DND-41 (cell line): ENCODE data around the gene PDE6A.

Experiments
- ATAC-seq: fragments of 200-7000 bp; cut with Tn5 transposase; 3 replicates; pipeline ENCODE4 v1.9.1; 2021; ENCODE audit warnings: low read depth; ENCODE audit not compliant: insufficient read depth
- DNase-seq: peaks from one replicate; pipeline ENCODE4 v3.0.0-alpha.2; 2020
- H2AFZ ChIP-seq: 2 replicates; pipeline ENCODE4 v1.6.0; 2012; ENCODE audit warnings: low read depth, low read length
- H3K27ac ChIP-seq: 2 replicates; pipeline ENCODE4 v1.5.1; 2012; ENCODE audit warnings: low read length, inconsistent platforms
- H3K27me3 ChIP-seq: fragments of 200-600 bp; sonication (generic); 2 replicates; pipeline ENCODE4 v1.6.0; 2012; ENCODE audit warnings: low read length, mild to moderate bottlenecking, inconsistent platforms; ENCODE audit not compliant: insufficient read depth, poor library complexity
- H3K36me3 ChIP-seq: 2 replicates; pipeline ENCODE4 v1.5.1; 2012; ENCODE audit warnings: low read length, inconsistent platforms; ENCODE audit not compliant: insufficient read depth
- H3K4me1 ChIP-seq: 2 replicates; pipeline ENCODE4 v1.5.1; 2012; ENCODE audit warnings: mild to moderate bottlenecking, low read length; ENCODE audit not compliant: insufficient read depth
- H3K4me2 ChIP-seq: 2 replicates; pipeline ENCODE4 v1.6.0; 2012; ENCODE audit warnings: mild to moderate bottlenecking, moderate library complexity, low read length, inconsistent platforms; ENCODE audit not compliant: insufficient read depth
- H3K4me3 ChIP-seq, 2 experiments: fragments of 200-600 bp in 1 of 2; shearing (Covaris generic) in 1 of 2; 2 replicates each; pipeline ENCODE4 v1.5.1; 2012 to 2016; ENCODE audit warnings: inconsistent platforms in 2 of 2, low read length in 2 of 2, mild to moderate bottlenecking in 2 of 2, low read depth in 1 of 2, moderate library complexity in 1 of 2
- H3K79me2 ChIP-seq: 2 replicates; pipeline ENCODE4 v1.6.0; 2012; ENCODE audit warnings: low read length, inconsistent platforms; ENCODE audit not compliant: insufficient read depth
- H3K9ac ChIP-seq: 2 replicates; pipeline ENCODE4 v1.6.0; 2012; ENCODE audit warnings: low read depth, mild to moderate bottlenecking, inconsistent platforms, low read length, moderate library complexity
- H3K9me3 ChIP-seq: 2 replicates; pipeline ENCODE4 v1.5.1; 2012; ENCODE audit warnings: low read length, moderate library complexity, mild to moderate bottlenecking, inconsistent platforms; ENCODE audit not compliant: insufficient read depth, severe bottlenecking
- H4K20me1 ChIP-seq: 2 replicates; pipeline ENCODE4 v1.6.0; 2012; ENCODE audit warnings: low read length; ENCODE audit not compliant: insufficient read depth
- EZH2 ChIP-seq: IDR thresholded peaks from 3 replicates; pipeline ENCODE4 v1.6.1; 2012; ENCODE audit warnings: borderline replicate concordance, low read depth, mild to moderate bottlenecking, moderate library complexity, low read length, inconsistent platforms; ENCODE audit not compliant: severe bottlenecking
- TF ChIP-seq, protein P1 (sequence below): IDR thresholded peaks from 2 replicates; pipeline ENCODE4 v1.5.1; 2012; ENCODE audit warnings: borderline replicate concordance, low read length, moderate library complexity, mild to moderate bottlenecking; ENCODE audit not compliant: poor library complexity, severe bottlenecking; ENCODE audit errors: extremely low read depth

Gene PDE6A

GRCh38 chr5:149895416-149896345 is 48.9 kb downstream of the PDE6A start:
- Histone ChIP-seq H3K4me1 (no peaks in the 10 kb centered on the region), H3K9me3 (no peaks in the 10 kb centered on the region), H3K9ac (no peak overlapping the region), H3K4me2 (no peak overlapping the region), H2AFZ (no peak overlapping the region), H3K79me2 (no peaks in the 10 kb centered on the region), H3K27ac (no peak overlapping the region), H3K4me3 (no peak overlapping the region), H3K27me3 (peaks cover 18% of the 10 kb centered on the region), H4K20me1 (no peaks in the 10 kb centered on the region), H3K36me3 (no peaks in the 10 kb centered on the region)
- no peak for ATAC-seq
- TF ChIP-seq, protein P1, sequence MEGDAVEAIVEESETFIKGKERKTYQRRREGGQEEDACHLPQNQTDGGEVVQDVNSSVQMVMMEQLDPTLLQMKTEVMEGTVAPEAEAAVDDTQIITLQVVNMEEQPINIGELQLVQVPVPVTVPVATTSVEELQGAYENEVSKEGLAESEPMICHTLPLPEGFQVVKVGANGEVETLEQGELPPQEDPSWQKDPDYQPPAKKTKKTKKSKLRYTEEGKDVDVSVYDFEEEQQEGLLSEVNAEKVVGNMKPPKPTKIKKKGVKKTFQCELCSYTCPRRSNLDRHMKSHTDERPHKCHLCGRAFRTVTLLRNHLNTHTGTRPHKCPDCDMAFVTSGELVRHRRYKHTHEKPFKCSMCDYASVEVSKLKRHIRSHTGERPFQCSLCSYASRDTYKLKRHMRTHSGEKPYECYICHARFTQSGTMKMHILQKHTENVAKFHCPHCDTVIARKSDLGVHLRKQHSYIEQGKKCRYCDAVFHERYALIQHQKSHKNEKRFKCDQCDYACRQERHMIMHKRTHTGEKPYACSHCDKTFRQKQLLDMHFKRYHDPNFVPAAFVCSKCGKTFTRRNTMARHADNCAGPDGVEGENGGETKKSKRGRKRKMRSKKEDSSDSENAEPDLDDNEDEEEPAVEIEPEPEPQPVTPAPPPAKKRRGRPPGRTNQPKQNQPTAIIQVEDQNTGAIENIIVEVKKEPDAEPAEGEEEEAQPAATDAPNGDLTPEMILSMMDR: no peak
- no peak for TF ChIP-seq EZH2
- DNase-seq: no peak

GRCh38 chr5:149894237-149894636 is 50.4 kb downstream of the PDE6A start:
- Histone ChIP-seq H3K79me2 (no peaks in the 10 kb centered on the region), H3K27me3 (peaks cover 14% of the 10 kb centered on the region), H3K9ac (no peak overlapping the region), H3K27ac (no peak overlapping the region), H2AFZ (no peak overlapping the region), H3K4me2 (no peak overlapping the region), H3K4me1 (no peaks in the 10 kb centered on the region), H3K4me3 (no peak overlapping the region), H3K36me3 (no peaks in the 10 kb centered on the region), H3K9me3 (no peaks in the 10 kb centered on the region), H4K20me1 (no peaks in the 10 kb centered on the region)
- DNase-seq: no peak
- no peak for TF ChIP-seq EZH2
- TF ChIP-seq, protein P1: no peak
- ATAC-seq: no peak

DNA sequence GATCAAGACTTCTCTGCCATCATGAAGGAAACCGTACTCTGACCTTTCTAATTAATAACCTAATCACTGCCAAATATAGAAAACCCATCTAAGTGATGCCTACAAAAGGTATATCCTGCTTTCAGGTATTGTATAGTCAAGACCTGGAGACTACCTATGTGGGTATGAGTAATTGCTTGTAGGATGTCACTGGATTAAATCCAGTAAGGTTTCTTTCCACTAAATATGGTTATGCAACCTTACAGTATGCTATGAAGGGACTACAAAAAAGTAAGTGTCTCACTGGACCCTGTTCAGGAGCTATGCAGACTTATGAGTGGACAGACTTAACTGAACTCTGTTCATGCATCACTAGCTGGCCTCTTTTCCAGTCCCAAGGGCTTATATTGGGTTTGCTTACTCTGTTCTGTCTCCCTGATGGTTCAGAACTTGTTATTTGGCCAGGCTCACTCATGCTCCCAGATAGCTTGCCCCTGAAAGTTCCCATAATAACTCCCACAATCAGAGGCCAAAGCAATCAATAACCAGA is 51.1 kb downstream of the PDE6A start:
- Histone ChIP-seq H3K9me3 (no peaks in the 10 kb centered on the region), H3K27me3 (peaks cover 10% of the 10 kb centered on the region), H3K4me2 (no peak overlapping the region), H3K4me1 (no peaks in the 10 kb centered on the region), H3K27ac (no peak overlapping the region), H3K9ac (no peak overlapping the region), H3K79me2 (no peaks in the 10 kb centered on the region), H4K20me1 (no peaks in the 10 kb centered on the region), H3K36me3 (no peaks in the 10 kb centered on the region), H3K4me3 (no peak overlapping the region), H2AFZ (no peak overlapping the region)
- no peak for TF ChIP-seq EZH2
- TF ChIP-seq, protein P1: no peak
- DNase-seq: no peak
- ATAC-seq: no peak
